Neural progenitor cell (in vitro differentiated cells): ENCODE measurements around the gene RBM33.

ENCODE experiments used
- CTCF ChIP-seq: fragments of 200-600 bp; sonication (generic); IDR thresholded peaks from 2 replicates; pipeline ENCODE4 v1.5.1; 2017; ENCODE audit warnings: antibody characterized with exemption, mild to moderate bottlenecking
- EZH2phosphoT487 ChIP-seq: fragments of 200-600 bp; sonication (generic); IDR thresholded peaks from 2 replicates; pipeline ENCODE4 v1.6.1; 2017; ENCODE audit warnings: antibody characterized with exemption

- TF ChIP-seq CTCF: no peak
- TF ChIP-seq EZH2phosphoT487: no peak
Observed at GRCh38 chr7:155618708-155619633, 25.5 kb upstream of the RBM33 start.
